HCT116 (cell line): ENCODE results near the gene DNMT1. TPM values are rescaled to one million over a fixed set of nuclear protein-coding genes. Genes with fewer than 3 reads are reported as not detected.
A peak's percentile ranks its signal among the peaks of the same experiment; 100 is the strongest.

Experiments used
- ATAC-seq: fragments of 200-7000 bp; cut with Tn5 transposase; 2 replicates; pipeline ENCODE4 v1.9.1; 2020; ENCODE audit warnings: mild to moderate bottlenecking, moderate library complexity
- BruUV-seq: library from RNA; stranded (reverse); fragments of 400-500 nt; replicated peaks from 2 replicates; lab custom pipeline; 2021; lab: Mats Ljungman, UMichigan
- CTCF ChIA-PET: fragments of 300-600 bp; sonication (Branson Sonifier 250); formaldehyde crosslinking; loops from one replicate; lab custom pipeline; 2021; ENCODE audit warnings: antibody characterized with exemption; lab: Charles Lee
- POLR2A ChIA-PET: fragments of 300-600, 350-600 bp; sonication (Branson Sonifier 250); formaldehyde crosslinking; loops from one replicate; lab custom pipeline; 2021; ENCODE audit warnings: antibody characterized with exemption; lab: Charles Lee
- RAD21 ChIA-PET, 2 experiments: fragments of 300-600 bp; sonication (Branson Sonifier 250); formaldehyde crosslinking; loops; one replicate each; lab custom pipeline; 2023; ENCODE audit warnings: low total read pairs in 2 of 2; ENCODE audit not compliant: uncharacterized antibody in 2 of 2, unreplicated experiment in 2 of 2, low non-redundant PET in 1 of 2; lab: Charles Lee
- DNase-seq: peaks from one replicate; pipeline ENCODE4 v3.0.0-alpha.2; 2010; ENCODE audit warnings: low read depth, low spot score
- H2AFZ ChIP-seq: fragments of 200-600 bp; shearing (Covaris generic), sonication (generic); 2 replicates; pipeline ENCODE4 v1.6.1; 2017; ENCODE audit warnings: low read depth, mixed run types, mixed read lengths, antibody characterized with exemption, low read length; ENCODE audit not compliant: poor library complexity, severe bottlenecking
- H3K27ac ChIP-seq: 2 replicates; pipeline ENCODE4 v1.5.1; 2012; ENCODE audit warnings: low read depth, low read length
- H3K27me3 ChIP-seq: fragments of 200-600 bp; sonication (generic); 2 replicates; pipeline ENCODE4 v1.6.1; 2016; ENCODE audit warnings: mixed run types, low read length, mixed read lengths; ENCODE audit not compliant: insufficient read depth
- H3K36me3 ChIP-seq, 2 experiments: fragments of 200-500 bp in 1 of 2; fragments of 200-600 bp in 1 of 2; sonication (Bioruptor generic) in 1 of 2; sonication (generic) in 1 of 2; 2 replicates each; pipeline versions ENCODE4 v1.5.1 to v1.6.1; 2014 to 2016; ENCODE audit warnings: low read length in 2 of 2, inconsistent platforms in 1 of 2, mixed read lengths in 1 of 2, mixed run types in 1 of 2; ENCODE audit not compliant: insufficient read depth in 2 of 2, control insufficient read depth in 1 of 2
- H3K4me1 ChIP-seq, 2 experiments: fragments of 200-600 bp in 1 of 2; sonication (generic) in 1 of 2; 2 replicates each; pipeline versions ENCODE4 v1.5.1 to v1.6.1; 2012 to 2017; ENCODE audit warnings: low read length in 2 of 2, inconsistent platforms in 1 of 2, mild to moderate bottlenecking in 1 of 2, mixed read lengths in 1 of 2, mixed run types in 1 of 2, moderate library complexity in 1 of 2; ENCODE audit not compliant: insufficient read depth in 2 of 2, control insufficient read depth in 1 of 2
- H3K4me2 ChIP-seq: fragments of 200-600 bp; sonication (generic); 2 replicates; pipeline ENCODE4 v1.6.1; 2017; ENCODE audit warnings: mixed run types, low read length, mixed read lengths
- H3K4me3 ChIP-seq, 2 experiments: fragments of 200-600 bp in 1 of 2; sonication (generic) in 1 of 2; replicated peaks in 1 of 2; 2 replicates each; pipeline ENCODE4 v1.5.1; 2011 to 2016; ENCODE audit warnings: low read length in 2 of 2, control low read depth in 1 of 2, low read depth in 1 of 2, mild to moderate bottlenecking in 1 of 2, mixed read lengths in 1 of 2, mixed run types in 1 of 2
- H3K79me2 ChIP-seq: fragments of 200-600 bp; sonication (generic); 2 replicates; pipeline ENCODE4 v1.6.1; 2017; ENCODE audit warnings: mild to moderate bottlenecking, mixed run types, low read length, moderate library complexity, mixed read lengths; ENCODE audit not compliant: insufficient read depth
- H3K9ac ChIP-seq: fragments of 200-600 bp; sonication (generic); 2 replicates; pipeline ENCODE4 v1.6.1; 2016; ENCODE audit warnings: low read length, mixed read lengths
- H3K9me2 ChIP-seq: fragments of 200-600 bp; sonication (generic), shearing (Covaris generic); 2 replicates; pipeline ENCODE4 v1.6.1; 2017; ENCODE audit warnings: mixed run types, mild to moderate bottlenecking, moderate library complexity; ENCODE audit not compliant: insufficient read depth
- H3K9me3 ChIP-seq, 2 experiments: fragments of 200-500 bp in 1 of 2; fragments of 200-600 bp in 1 of 2; sonication (Bioruptor generic) in 1 of 2; sonication (generic) in 1 of 2; 2 replicates each; pipeline ENCODE4 v1.6.1; 2014 to 2017; ENCODE audit warnings: low read length in 2 of 2, mixed read lengths in 2 of 2, inconsistent platforms in 1 of 2, low read depth in 1 of 2, mild to moderate bottlenecking in 1 of 2, mixed run types in 1 of 2, moderate library complexity in 1 of 2; ENCODE audit not compliant: control insufficient read depth in 1 of 2, insufficient read depth in 1 of 2
- H4K20me1 ChIP-seq: fragments of 200-600 bp; sonication (generic), shearing (Covaris generic); 2 replicates; pipeline ENCODE4 v1.6.1; 2017; ENCODE audit warnings: mixed run types, mild to moderate bottlenecking, moderate library complexity; ENCODE audit not compliant: insufficient read depth
- ATF3 ChIP-seq: IDR thresholded peaks from 2 replicates; pipeline ENCODE4 v1.6.1; 2012
- CEBPB ChIP-seq: IDR thresholded peaks from 2 replicates; pipeline ENCODE4 v1.6.1; 2012; ENCODE audit warnings: low read depth
- CTCF ChIP-seq, 3 experiments: fragments of 200-600 bp in 1 of 3; sonication (generic) in 1 of 3; IDR thresholded peaks in 2 of 3; conservative IDR thresholded peaks in 1 of 3; 2 replicates each; pipeline ENCODE4 v1.5.1; 2012 to 2017; ENCODE audit warnings: low read depth in 2 of 3, low read length in 2 of 3, antibody characterized with exemption in 1 of 3, borderline replicate concordance in 1 of 3, control low read depth in 1 of 3, mild to moderate bottlenecking in 1 of 3, mixed read lengths in 1 of 3, mixed run types in 1 of 3, moderate library complexity in 1 of 3; ENCODE audit not compliant: insufficient read depth in 1 of 3
- EGR1 ChIP-seq: IDR thresholded peaks from 2 replicates; pipeline ENCODE4 v1.6.1; 2012; ENCODE audit warnings: low read depth
- EZH2 ChIP-seq: fragments of 200-600 bp; sonication (generic); IDR thresholded peaks from 2 replicates; pipeline ENCODE4 v1.6.1; 2017; ENCODE audit warnings: antibody characterized with exemption, mixed run types
- FOSL1 ChIP-seq: IDR thresholded peaks from 2 replicates; pipeline ENCODE4 v1.6.1; 2012; ENCODE audit warnings: low read depth
- POLR2A ChIP-seq: IDR thresholded peaks from 2 replicates; pipeline ENCODE4 v1.7.0; 2011; ENCODE audit warnings: borderline replicate concordance; ENCODE audit not compliant: insufficient read depth, insufficient read length; ENCODE audit errors: extremely low read depth
- RAD21 ChIP-seq: IDR thresholded peaks from 2 replicates; pipeline ENCODE4 v1.6.1; 2012; ENCODE audit warnings: low read depth, mild to moderate bottlenecking
- SIN3A ChIP-seq: IDR thresholded peaks from 2 replicates; pipeline ENCODE4 v1.6.1; 2012; ENCODE audit warnings: low read depth
- TCF7L2 ChIP-seq: IDR thresholded peaks from 2 replicates; pipeline ENCODE4 v1.7.0; 2011; ENCODE audit warnings: borderline replicate concordance, inconsistent platforms; ENCODE audit not compliant: insufficient read depth, insufficient read length; ENCODE audit errors: extremely low read depth
- YY1 ChIP-seq: IDR thresholded peaks from 2 replicates; pipeline ENCODE4 v1.6.1; 2011; ENCODE audit warnings: low read length, low read depth, moderate library complexity, mild to moderate bottlenecking; ENCODE audit not compliant: insufficient replicate concordance; ENCODE audit errors: extremely low read depth
- ZBTB33 ChIP-seq: IDR thresholded peaks from 2 replicates; pipeline ENCODE4 v1.6.1; 2011; ENCODE audit warnings: mild to moderate bottlenecking, low read length, moderate library complexity; ENCODE audit not compliant: insufficient replicate concordance; ENCODE audit errors: extremely low read depth
- ZNF274 ChIP-seq: fragments of 200-500 bp; sonication (Bioruptor generic); IDR thresholded peaks from 2 replicates; pipeline ENCODE4 v1.6.1; 2014; ENCODE audit warnings: mild to moderate bottlenecking, low read depth, low read length, inconsistent platforms
- intact Hi-C: fragments of 100-400 bp; cut with micrococcal nuclease; formaldehyde crosslinking; loops from 2 replicates; pipeline ENCODE4 v1.10.0; 2022
- total RNA-seq: library from RNA; stranded (reverse); gene quantifications from one replicate; pipeline ENCODE4 v1.2.1, GENCODE V29; 2021; ENCODE audit not compliant: unreplicated experiment

DNMT1 gene
- total RNA-seq, 1 experiment from 2014 or later = 235 TPM

GRCh38 chr19:10184636-10185035, 10.1 kb downstream of the DNMT1 start:
- CTCF ChIA-PET = no interaction called here
- Histone ChIP-seq H3K4me3 (no peak overlapping the region), H3K79me2 (peaks cover 96% of the 10 kb centered on the region), H3K9me3 (no peaks in the 10 kb centered on the region)
- TF ChIP-seq YY1 = no peak
- no peak for TF ChIP-seq ZNF274
- TF ChIP-seq FOSL1 = no peak
- TF ChIP-seq EZH2 = no peak
- no peak for TF ChIP-seq EGR1
- no peak for TF ChIP-seq ZBTB33
- TF ChIP-seq, all 23 proteins: peak for 0
- intact Hi-C loops = no loop called here
- no TSS peak for BruUV-seq
- Histone ChIP-seq H3K36me3 (peaks cover 24 to 39% of the 10 kb centered on the region in 2 experiments), H2AFZ (no peak overlapping the region), H3K4me1 (no peaks in the 10 kb centered on the region), H4K20me1 (peaks cover 27% of the 10 kb centered on the region; the same call in 1 of the 2 replicates), H3K9ac (no peak overlapping the region), H3K27ac (no peak overlapping the region), H3K27me3 (no peaks in the 10 kb centered on the region), H3K9me2 (no peaks in the 10 kb centered on the region), H3K4me2 (no peak overlapping the region)
- DNase-seq (no peak), ATAC-seq (peak; percentile 49)
- ChIA-PET RAD21 (interaction anchor here in 1 of 2 experiments (0.6 kb wide), 1 partner anchor 327 kb away, joined by 3 read pairs; no protein-coding TSS in a partner anchor), POLR2A (no interaction called here)

GRCh38 chr19:10183926-10184325, 10.8 kb downstream of the DNMT1 start:
- BruUV-seq = no TSS peak
- peaks cover 96% of the 10 kb centered on the region for H3K79me2 ChIP-seq

More at GRCh38 chr19:10183926-10184325, 10.8 kb downstream of the DNMT1 start:
- CTCF ChIA-PET = no interaction called here
- H3K4me2 ChIP-seq = no peak overlapping the region
- peaks cover 25% of the 10 kb centered on the region; the same call in 1 of the 2 replicates for H4K20me1 ChIP-seq
- no peak for ATAC-seq
- no peaks in the 10 kb centered on the region for H3K9me2 ChIP-seq
- RAD21 ChIA-PET = no interaction called here
- no peaks in the 10 kb centered on the region for H3K9me3 ChIP-seq
- H3K27me3 ChIP-seq = no peaks in the 10 kb centered on the region
- intact Hi-C loops = no loop called here
- peaks cover 24 to 42% of the 10 kb centered on the region in 2 experiments for H3K36me3 ChIP-seq
- POLR2A ChIA-PET = no interaction called here
- H3K4me3 ChIP-seq = no peak overlapping the region
- H3K4me1 ChIP-seq = no peaks in the 10 kb centered on the region
- no peak overlapping the region for H2AFZ ChIP-seq
- H3K27ac ChIP-seq = no peak overlapping the region
- TF ChIP-seq ATF3 (no peak), CEBPB (no peak), ZNF274 (no peak), TCF7L2 (no peak), POLR2A (no peak), RAD21 (no peak), ZBTB33 (no peak), SIN3A (no peak), CTCF (IDR thresholded peaks at IDR 0.05 in 2 of 3, conservative IDR thresholded peaks at IDR 0.05 in 1 of 3; ENCODE audit: borderline replicate concordance in 1 of 3, insufficient read depth in 1 of 3, low read depth in 2 of 3, low read length in 2 of 3) (no peak), EGR1 (no peak), EZH2 (no peak)
- no peak for DNase-seq
- no peak overlapping the region for H3K9ac ChIP-seq
